ENCODE results near the gene ZNF160. TPM values are rescaled to one million over a fixed set of nuclear protein-coding genes. Genes with fewer than 3 reads are reported as not detected.

The ZNF160 gene
- total and polyA plus RNA-seq, 9 of the 15 experiments (the other 6 are each of a cell fraction or from before 2014, with no cell fraction given): 3.6 to 22.1 (median 11.8) TPM

- Histone ChIP-seq H3K4me2 (ENCODE audit: insufficient read depth, low read length) (no peak overlapping the region), H3K27me3 (ENCODE audit: control insufficient read depth in 2 of 2, insufficient read depth in 2 of 2, low read length in 2 of 2) (no peaks in the 10 kb centered on the region)
- CTCF ChIA-PET (ENCODE audit: low intra/inter-chr PET ratio): interaction anchor here (0.8 kb wide), 1 partner anchor 736 kb away, joined by 4 read pairs; no protein-coding TSS in a partner anchor
These were observed 10.5 kb downstream of the ZNF160 start for GRCh38 chr19:53092723-53093122.

More at GRCh38 chr19:53092723-53093122, 10.5 kb downstream of the ZNF160 start:
- TF ChIP-seq ZNF785 (CRISPR knock-in tag; IDR thresholded peaks at IDR 0.05): no peak
- no peak for TF ChIP-seq ZBTB7A (IDR thresholded peaks at IDR 0.05; ENCODE audit: borderline replicate concordance, control insufficient read depth, low read depth, low read length)
- peak; percentile 36 for TF ChIP-seq CEBPB (tag; IDR thresholded peaks at IDR 0.05)
- TF ChIP-seq KDM1A (IDR thresholded peaks at IDR 0.05): no peak
- TF ChIP-seq ZNF124 (CRISPR knock-in tag; IDR thresholded peaks at IDR 0.05): no peak
- TF ChIP-seq AFF4 (CRISPR knock-in tag; IDR thresholded peaks at IDR 0.05): no peak
- TF ChIP-seq NKRF (IDR thresholded peaks at IDR 0.05; ENCODE audit: borderline replicate concordance): no peak
- in situ Hi-C loops (cut with MboI): no loop called here
- intact Hi-C loops (cut with micrococcal nuclease): no loop called here
- Histone ChIP-seq H3K9me3 (replicated peaks; ENCODE audit: control insufficient read depth, insufficient read depth, low read depth, low read length) (no peaks in the 10 kb centered on the region), H3K79me2 (ENCODE audit: control insufficient read depth, insufficient read depth, low read length) (peaks cover 26% of the 10 kb centered on the region), H4K20me1 (replicated peaks; ENCODE audit: control insufficient read depth, insufficient read depth, low read length) (no peaks in the 10 kb centered on the region), H3K9me1 (ENCODE audit: control insufficient read depth, insufficient read depth, low read length) (no peaks in the 10 kb centered on the region), H3K4me3 (no peak overlapping the region), H2AFZ (ENCODE audit: low read depth, low read length) (no peak overlapping the region), H3K4me1 (replicated peaks in 1 of 2; ENCODE audit: control insufficient read depth in 2 of 2, insufficient read depth in 2 of 2, low read length in 2 of 2) (no peaks in the 10 kb centered on the region), H3K36me3 (ENCODE audit: control insufficient read depth, insufficient read depth, low read length) (peaks cover 59% of the 10 kb centered on the region), H3K9ac (ENCODE audit: insufficient read depth in 1 of 2, low read depth in 2 of 2, low read length in 2 of 2) (no peak overlapping the region), H3K27ac (ENCODE audit: extremely low read depth, low read depth, low read length) (no peak overlapping the region)
- no peak for DNase-seq (ENCODE audit: extremely low read depth in 1 of 4, low spot score in 3 of 4)
- 0% methylated on average over 1 of the region's 1 CpG for WGBS (ENCODE audit: insufficient coverage, low coverage, missing lambda C conversion rate)
- POLR2A ChIA-PET: no interaction called here
- no TSS peak for BruUV-seq (replicated peaks)
- no peak for ATAC-seq
- no peak for FAIRE-seq

Data from K562 (cell line).